ENCODE measurements around the gene CRABP1.
A peak's percentile ranks its signal among the peaks of the same experiment; 100 is the strongest.

The CRABP1 gene

GRCh38 chr15:78361771-78362506, 21.8 kb downstream of the CRABP1 start:
- H3K4me3 ChIP-seq (replicated peaks in 1 of 2; ENCODE audit: low read depth in 2 of 2, low read length in 2 of 2): no peak overlapping the region
- TF ChIP-seq CTCF (IDR thresholded peaks at IDR 0.05; ENCODE audit: low read depth, low read length): no peak
- DNase-seq (ENCODE audit: low read depth in 2 of 2): no peak

- H3K4me3 ChIP-seq (replicated peaks in 1 of 2; ENCODE audit: low read depth in 2 of 2, low read length in 2 of 2): no peak overlapping the region
- no peak for TF ChIP-seq CTCF (IDR thresholded peaks at IDR 0.05; ENCODE audit: low read depth, low read length)
- DNase-seq (ENCODE audit: low read depth in 2 of 2): no peak
Observed at GRCh38 chr15:78362716-78363380, 22.7 kb downstream of the CRABP1 start.

- H3K4me3 ChIP-seq (replicated peaks in 1 of 2; ENCODE audit: low read depth in 2 of 2, low read length in 2 of 2): no peak overlapping the region
- no peak for DNase-seq (ENCODE audit: low read depth in 2 of 2)
- no peak for TF ChIP-seq CTCF (IDR thresholded peaks at IDR 0.05; ENCODE audit: low read depth, low read length)
Observed at GRCh38 chr15:78363381-78363734, 23.2 kb downstream of the CRABP1 start.

- no peak for TF ChIP-seq CTCF (IDR thresholded peaks at IDR 0.05; ENCODE audit: low read depth, low read length)
- H3K4me3 ChIP-seq (replicated peaks in 1 of 2; ENCODE audit: low read depth in 2 of 2, low read length in 2 of 2): no peak overlapping the region
- no peak for DNase-seq (ENCODE audit: low read depth in 2 of 2)
Observed at GRCh38 chr15:78364233-78364632, 24.1 kb downstream of the CRABP1 start.

- no peak overlapping the region for H3K4me3 ChIP-seq (replicated peaks in 1 of 2; ENCODE audit: low read depth in 2 of 2, low read length in 2 of 2)
- DNase-seq (ENCODE audit: low read depth in 2 of 2): peak in 1 of 2 donors; percentile 24
- no peak for TF ChIP-seq CTCF (IDR thresholded peaks at IDR 0.05; ENCODE audit: low read depth, low read length)
Observed at GRCh38 chr15:78365917-78366316, 25.8 kb downstream of the CRABP1 start.

- H3K4me3 ChIP-seq (replicated peaks in 1 of 2; ENCODE audit: low read depth in 2 of 2, low read length in 2 of 2): no peak overlapping the region
- no peak for TF ChIP-seq CTCF (IDR thresholded peaks at IDR 0.05; ENCODE audit: low read depth, low read length)
- no peak for DNase-seq (ENCODE audit: low read depth in 2 of 2)
Observed at GRCh38 chr15:78366342-78366741, 26.2 kb downstream of the CRABP1 start.

Measured in cardiac fibroblast (primary cell).